ENCODE data around the gene SLC8B1. TPM values are rescaled to one million over a fixed set of nuclear protein-coding genes. Genes with fewer than 3 reads are reported as not detected.

The SLC8B1 gene
- polyA plus RNA-seq, 3 donors = 21.6 to 46.0 (median 32.4) TPM

- Histone ChIP-seq H3K36me3 (replicated peaks in 1 of 2; ENCODE audit: control insufficient read depth in 1 of 2, insufficient read depth in 2 of 2, low read length in 2 of 2) (no peaks in the 10 kb centered on the region), H3K9me3 (replicated peaks in 1 of 2; ENCODE audit: control insufficient read depth in 1 of 2, insufficient read depth in 1 of 2, low read length in 2 of 2) (no peaks in the 10 kb centered on the region), H3K4me2 (replicated peaks; ENCODE audit: extremely low read depth, low read length, poor library complexity, severe bottlenecking) (peak overlapping the region; percentile 21), H3K27me3 (ENCODE audit: control insufficient read depth in 2 of 2, insufficient read depth in 2 of 2, low read length in 2 of 2) (no peaks in the 10 kb centered on the region), H2AFZ (ENCODE audit: insufficient read depth, low read depth, low read length, poor library complexity, severe bottlenecking) (peak overlapping the region; percentile 71), H3K4me1 (ENCODE audit: control insufficient read depth in 1 of 2, insufficient read depth in 2 of 2, low read length in 2 of 2) (peaks cover 11 to 18% of the 10 kb centered on the region in 2 donors), H4K20me1 (ENCODE audit: insufficient read depth, low read length) (no peaks in the 10 kb centered on the region), H3K4me3 (replicated peaks in 1 of 3; ENCODE audit: low read depth in 2 of 3, low read length in 3 of 3) (peak overlapping the region in 1 of 3 experiments; percentile 11), H3K27ac (ENCODE audit: low read depth in 1 of 2, low read length in 2 of 2) (peak overlapping the region; percentile 37 to 50), H3K9ac (ENCODE audit: insufficient read depth, low read length, poor library complexity, severe bottlenecking) (no peak overlapping the region), H3K79me2 (ENCODE audit: insufficient read depth, low read length) (no peaks in the 10 kb centered on the region)
- WGBS (ENCODE audit: insufficient coverage) = no CpG with 5 or more reads among the region's 6 CpGs
- H3K36me3 Mint-ChIP-seq = no peaks in the 10 kb centered on the region
- peaks cover 0 to 2% (median 0%) of the 10 kb centered on the region in 7 donors for H3K9me3 Mint-ChIP-seq
- H3K4me1 Mint-ChIP-seq = peaks cover 16% of the 10 kb centered on the region
- no peak for TF ChIP-seq CTCF (IDR thresholded peaks at IDR 0.05)
- DNase-seq = peak; percentile 33 to 51 (median 36)
- intact Hi-C loops (cut with micrococcal nuclease) = no loop called here
- peak overlapping the region in 1 of 2 donors; percentile 19 for H3K4me3 Mint-ChIP-seq
- peak overlapping the region; percentile 58 to 85 (median 76) for H3K27ac Mint-ChIP-seq
- peaks cover 0 to 2% (median 0%) of the 10 kb centered on the region in 3 donors for H3K27me3 Mint-ChIP-seq (ENCODE audit: low read depth in 3 of 3)
Observed at GRCh38 chr12:113341535-113341934, 6.6 kb upstream of the SLC8B1 start.

- Histone ChIP-seq H3K27ac (ENCODE audit: low read depth in 1 of 2, low read length in 2 of 2) (no peak overlapping the region), H3K4me2 (replicated peaks; ENCODE audit: extremely low read depth, low read length, poor library complexity, severe bottlenecking) (no peak overlapping the region), H2AFZ (ENCODE audit: insufficient read depth, low read depth, low read length, poor library complexity, severe bottlenecking) (no peak overlapping the region), H3K4me1 (ENCODE audit: control insufficient read depth in 1 of 2, insufficient read depth in 2 of 2, low read length in 2 of 2) (peaks cover 21 to 25% of the 10 kb centered on the region in 2 donors), H3K79me2 (ENCODE audit: insufficient read depth, low read length) (no peaks in the 10 kb centered on the region), H3K4me3 (replicated peaks in 1 of 3; ENCODE audit: low read depth in 2 of 3, low read length in 3 of 3) (no peak overlapping the region), H3K9me3 (replicated peaks in 1 of 2; ENCODE audit: control insufficient read depth in 1 of 2, insufficient read depth in 1 of 2, low read length in 2 of 2) (no peaks in the 10 kb centered on the region), H3K36me3 (replicated peaks in 1 of 2; ENCODE audit: control insufficient read depth in 1 of 2, insufficient read depth in 2 of 2, low read length in 2 of 2) (no peaks in the 10 kb centered on the region), H3K9ac (ENCODE audit: insufficient read depth, low read length, poor library complexity, severe bottlenecking) (no peak overlapping the region), H3K27me3 (ENCODE audit: control insufficient read depth in 2 of 2, insufficient read depth in 2 of 2, low read length in 2 of 2) (no peaks in the 10 kb centered on the region), H4K20me1 (ENCODE audit: insufficient read depth, low read length) (no peaks in the 10 kb centered on the region)
- Mint-ChIP-seq H3K4me1 (peaks cover 23% of the 10 kb centered on the region), H3K36me3 (no peaks in the 10 kb centered on the region), H3K27ac (peak overlapping the region in 2 of 7 donors; percentile 4 to 53), H3K9me3 (peaks cover 0 to 2% (median 0%) of the 10 kb centered on the region in 7 donors), H3K27me3 (ENCODE audit: low read depth in 3 of 3) (peaks cover 0 to 2% (median 0%) of the 10 kb centered on the region in 3 donors), H3K4me3 (no peak overlapping the region)
- TF ChIP-seq CTCF (IDR thresholded peaks at IDR 0.05) = no peak
- 97% methylated on average over 3 of the region's 3 CpGs for WGBS (ENCODE audit: insufficient coverage)
- intact Hi-C loops (cut with micrococcal nuclease) = no loop called here
- no peak for DNase-seq
Observed at GRCh38 chr12:113340061-113340460, 5.2 kb upstream of the SLC8B1 start.
